ENCODE data around the gene POLR1H. TPM values are rescaled to one million over a fixed set of nuclear protein-coding genes. Genes with fewer than 3 reads are reported as not detected.

The POLR1H gene
- total RNA-seq, 2 donors from 2014 or later, result 15.5 to 17.0 TPM

DNA sequence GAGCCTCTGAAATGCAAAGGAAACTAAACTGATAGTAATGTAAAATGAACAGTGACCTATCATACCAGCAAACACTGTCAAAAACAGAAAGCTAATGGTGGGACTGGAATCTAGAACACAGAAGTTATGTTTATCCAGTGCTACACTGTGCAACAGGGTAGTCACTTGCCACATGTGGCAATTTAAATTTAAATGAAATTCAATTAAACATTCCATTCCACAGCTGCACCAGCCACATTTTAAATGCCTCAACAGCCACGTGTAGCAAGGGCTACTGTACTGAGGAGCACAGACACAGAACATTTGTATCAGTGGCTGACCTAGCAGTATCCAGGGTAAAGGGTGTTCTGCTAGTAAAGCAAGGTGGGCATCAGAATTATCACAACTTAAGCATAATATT is 5.6 kb upstream of the POLR1H start:
- DNase-seq (ENCODE audit: low spot score), result no peak

DNA sequence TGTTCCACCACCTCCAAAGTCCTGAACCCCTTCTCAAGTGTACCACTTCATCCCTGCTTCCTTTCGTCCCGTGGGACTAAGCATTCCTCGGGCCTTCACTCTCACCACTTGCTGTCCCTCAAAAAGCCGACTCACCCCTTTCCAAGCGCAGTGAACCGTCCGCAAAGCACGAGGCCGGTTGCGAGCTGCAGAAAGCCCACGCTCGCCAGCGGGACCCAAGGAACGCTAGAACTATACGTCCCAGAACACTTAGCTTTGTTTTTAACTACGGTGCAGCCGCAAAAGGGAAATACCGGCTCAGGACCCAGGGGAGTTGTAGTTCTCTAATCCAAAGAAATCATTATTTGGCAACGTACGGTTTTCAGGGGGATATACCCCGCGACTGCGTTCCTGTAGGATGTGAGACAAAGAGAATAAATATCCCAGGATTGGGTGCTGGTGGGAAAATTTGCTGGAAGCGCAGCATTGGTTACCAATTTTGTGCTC is 416 bp upstream of the POLR1H start:
- peak; percentile 82 for DNase-seq (ENCODE audit: low spot score)
- intact Hi-C loops (cut with DNase I), result no loop called here

More for the DNA sequence above, 5.6 kb upstream of the POLR1H start:
- intact Hi-C loops (cut with DNase I), result no loop called here

DNA sequence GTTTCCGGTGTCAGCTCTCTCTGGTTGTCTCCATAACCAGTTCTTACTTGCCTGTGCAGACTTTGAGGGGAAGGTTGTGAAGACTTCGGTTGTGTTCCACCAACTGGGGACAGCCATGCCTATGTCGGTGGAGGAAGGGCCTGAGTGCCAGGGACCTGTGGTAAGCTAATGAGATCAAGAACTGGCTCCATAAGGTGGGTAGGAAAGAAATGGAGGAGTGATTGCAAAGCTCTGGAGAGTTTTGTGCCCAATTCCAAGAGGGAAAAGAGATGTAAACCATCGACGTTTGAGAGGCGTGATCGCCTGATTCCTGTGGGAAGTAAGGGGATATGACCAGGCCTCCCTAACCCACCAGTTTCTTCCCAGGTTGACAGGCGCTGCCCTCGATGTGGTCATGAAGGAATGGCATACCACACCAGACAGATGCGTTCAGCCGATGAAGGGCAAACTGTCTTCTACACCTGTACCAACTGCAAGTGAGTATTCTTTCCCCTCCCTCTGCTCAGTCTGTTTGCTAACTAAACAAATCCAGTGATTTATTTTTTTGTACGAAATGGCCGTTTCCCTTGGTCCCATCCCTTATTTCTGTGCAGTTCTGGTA is 893 bp downstream of the POLR1H start:
- intact Hi-C loops (cut with DNase I), result no loop called here
- DNase-seq (ENCODE audit: low spot score), result no peak

DNA sequence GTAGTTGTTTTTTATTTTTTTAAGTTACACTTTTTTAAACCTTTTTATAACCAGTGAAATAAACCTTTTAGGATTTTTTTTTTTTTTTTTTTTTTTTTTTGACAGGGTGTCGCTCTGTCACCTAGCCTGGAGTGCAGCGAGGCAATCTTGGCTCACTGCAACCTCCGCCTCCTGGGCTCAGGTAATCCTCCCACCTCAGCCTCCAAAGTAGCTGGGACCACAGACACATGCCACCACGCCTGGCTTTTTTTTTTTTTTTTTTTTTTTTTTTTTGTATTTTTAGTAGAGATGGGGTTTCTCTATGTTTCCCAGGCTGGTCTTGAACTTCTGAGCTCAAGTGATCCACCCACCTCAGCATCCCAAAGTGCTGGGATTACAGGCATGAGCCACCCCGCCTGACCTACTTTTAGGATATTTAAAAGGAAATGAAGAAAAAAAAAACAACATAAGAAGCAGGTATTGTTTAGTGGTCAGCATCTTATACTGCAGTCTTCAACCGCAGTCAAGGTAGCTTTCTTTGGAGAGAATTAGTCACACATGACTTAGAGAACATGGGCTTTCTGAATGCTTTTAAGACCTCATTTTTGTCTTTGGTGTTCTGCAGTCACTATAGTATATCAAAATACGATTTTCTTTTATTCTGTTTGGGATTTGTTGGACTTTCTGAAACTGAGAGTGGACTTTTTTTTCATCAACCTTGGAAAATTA is 1.6 kb downstream of the POLR1H start:
- intact Hi-C loops (cut with DNase I), result no loop called here
- DNase-seq (ENCODE audit: low spot score), result no peak

DNA sequence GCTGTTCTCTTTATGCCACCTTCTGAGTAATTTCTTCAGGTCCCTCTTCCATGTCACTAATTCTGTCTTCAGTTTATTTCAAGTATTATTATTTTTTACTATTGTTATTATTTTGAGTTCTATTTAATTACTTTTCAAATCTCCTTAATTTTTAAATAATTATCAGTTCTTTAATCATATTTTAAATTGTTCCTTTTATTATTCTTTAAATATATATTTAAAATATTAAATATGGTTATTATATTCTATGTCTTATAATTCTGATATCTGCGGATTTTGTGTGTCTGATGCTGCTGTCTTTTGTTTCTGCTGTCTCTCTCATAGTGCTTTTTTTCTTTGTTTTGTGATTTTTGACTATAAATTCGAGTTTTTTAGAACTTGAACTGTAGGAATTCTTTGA is 2.2 kb downstream of the POLR1H start:
- intact Hi-C loops (cut with DNase I), result no loop called here
- DNase-seq (ENCODE audit: low spot score), result no peak

DNA sequence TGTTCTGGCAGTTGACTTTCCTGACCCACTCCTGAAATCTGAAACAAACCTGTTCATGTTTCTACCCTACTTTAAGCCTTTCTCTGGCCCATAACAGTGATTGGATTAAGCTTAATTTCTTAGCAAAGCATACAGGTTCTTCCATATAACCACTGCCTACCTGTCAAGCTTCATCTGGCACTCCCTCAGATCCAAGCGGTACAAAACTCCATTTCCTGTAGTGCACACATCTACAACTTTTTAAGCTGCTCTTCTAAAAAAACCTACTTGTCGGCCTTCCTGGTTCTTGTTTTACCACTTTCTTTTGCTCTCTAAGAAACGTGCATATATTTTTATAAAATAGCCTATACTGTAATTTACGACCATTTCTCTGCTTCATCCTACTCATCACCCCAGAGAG is 5.0 kb downstream of the POLR1H start:
- intact Hi-C loops (cut with DNase I), result no loop called here
- DNase-seq (ENCODE audit: low spot score), result no peak

DNA sequence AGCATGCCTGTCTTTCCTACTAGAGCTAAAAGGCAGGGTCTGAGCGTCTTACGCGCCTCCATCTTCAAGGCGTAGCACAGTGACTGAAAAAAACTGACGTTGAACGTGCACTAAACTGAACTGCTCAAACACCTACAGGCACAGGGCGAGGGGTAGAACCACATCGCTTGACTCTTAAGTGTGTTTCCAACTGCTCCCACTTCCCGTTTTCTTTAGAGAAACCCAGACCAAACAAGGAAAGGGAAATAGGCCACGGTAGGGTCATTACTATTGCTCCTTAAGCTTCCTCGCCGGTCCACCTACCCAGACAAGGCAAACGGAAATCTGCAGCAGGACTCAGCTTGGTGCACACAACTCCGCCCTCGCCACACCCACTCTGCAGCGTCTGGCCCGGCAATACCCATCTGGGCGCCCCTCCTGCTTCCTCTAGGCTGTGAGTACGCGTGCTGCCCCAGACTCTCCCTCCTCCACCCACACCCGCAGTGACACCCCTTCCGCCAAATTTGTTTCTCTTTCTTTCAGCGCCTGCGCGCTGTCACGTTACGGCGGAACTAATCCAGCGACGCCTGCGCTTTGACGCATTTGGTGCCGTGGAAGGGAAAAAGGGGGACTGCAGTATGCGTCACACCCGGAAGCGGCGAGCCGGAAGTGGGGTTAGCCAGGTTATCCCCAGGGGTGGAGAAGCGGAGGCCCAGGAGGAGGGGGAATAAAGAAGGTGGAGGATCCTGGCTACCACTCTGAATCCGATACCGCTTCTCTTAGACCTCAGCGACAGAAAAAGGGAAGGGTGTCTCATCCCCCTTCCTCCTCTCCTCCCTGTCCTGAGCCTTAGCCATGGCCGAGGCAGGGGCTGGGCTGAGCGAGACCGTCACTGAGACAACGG is 5.8 kb downstream of the POLR1H start, which contains the start of gene PPP1R11:
PPP1R11 (plus strand) TSS at position 622 of the 883 bp plus-strand sequence; CDS start at position 835, 213 bp downstream.
- intact Hi-C loops (cut with DNase I), result no loop called here
- peak; percentile 99 for DNase-seq (ENCODE audit: low spot score)

DNA sequence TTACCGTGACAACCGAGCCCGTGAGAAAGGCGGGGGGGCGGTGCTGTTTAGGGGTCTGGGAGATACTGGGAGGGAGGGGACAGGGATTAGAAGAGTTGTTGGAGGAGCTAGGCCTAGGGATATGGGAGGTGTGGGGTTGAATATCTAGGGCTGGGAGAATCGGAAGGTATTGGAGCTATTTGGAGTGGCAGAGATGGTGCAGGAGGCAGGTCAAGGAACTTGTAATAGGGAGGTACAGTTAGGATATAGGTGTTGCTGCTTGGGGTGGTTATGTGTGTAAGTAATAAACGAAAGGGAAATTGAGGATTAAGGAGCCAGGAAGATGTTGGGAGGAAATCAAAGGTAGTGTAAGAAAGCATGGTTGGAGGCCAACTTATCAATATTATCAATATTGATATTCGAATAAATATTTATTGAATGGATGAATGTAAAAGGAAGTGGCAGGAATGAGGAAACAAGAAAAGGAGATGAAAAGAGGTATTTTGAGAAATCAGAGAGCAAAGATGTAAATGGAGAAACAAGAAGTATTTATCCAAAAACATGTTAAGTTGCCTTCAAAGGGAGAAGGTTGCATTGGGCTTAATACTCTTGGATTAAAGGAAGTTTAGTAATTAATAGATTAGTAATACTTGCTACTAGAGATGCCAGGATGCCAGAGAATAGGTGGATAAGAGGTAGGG is 6.5 kb downstream of the POLR1H start:
- DNase-seq (ENCODE audit: low spot score), result no peak
- intact Hi-C loops (cut with DNase I), result no loop called here

DNA sequence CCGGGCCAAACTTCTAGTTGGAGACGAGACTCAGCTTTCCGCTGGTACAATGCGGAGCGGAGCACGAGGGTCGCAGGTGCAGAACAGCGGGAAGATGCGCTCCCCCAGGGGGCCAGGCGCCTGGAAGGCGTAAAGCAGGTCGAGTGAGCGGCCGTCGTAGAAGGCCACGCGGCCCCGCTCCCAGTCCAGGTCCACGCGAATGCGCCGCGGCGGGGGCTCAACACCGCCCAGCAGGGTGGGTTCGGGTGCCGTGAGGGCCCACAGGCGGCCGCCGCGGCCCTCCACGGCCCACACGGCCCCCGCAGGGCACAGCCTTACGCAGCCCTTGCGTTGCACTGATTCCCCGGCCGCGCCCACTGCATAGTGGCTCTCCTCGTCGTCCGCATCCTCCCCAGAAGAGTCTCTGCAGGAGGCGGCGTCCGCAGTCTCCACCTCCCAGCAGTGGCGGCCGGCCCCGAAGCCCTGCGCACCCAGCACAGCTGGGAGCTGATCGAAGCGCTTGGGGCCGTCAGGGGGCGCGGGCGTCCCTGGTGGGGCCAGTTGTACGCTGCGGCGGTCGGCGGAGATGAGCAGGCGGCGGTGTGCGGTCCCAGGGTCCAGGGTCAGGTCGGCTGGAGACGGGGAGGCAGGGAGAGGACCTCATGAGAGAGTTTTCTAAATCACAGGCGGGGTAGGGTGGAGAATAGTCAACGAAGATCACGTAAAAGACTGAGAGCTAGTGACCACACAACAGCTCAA is 10.2 kb downstream of the POLR1H start:
- intact Hi-C loops (cut with DNase I), result no loop called here

DNA sequence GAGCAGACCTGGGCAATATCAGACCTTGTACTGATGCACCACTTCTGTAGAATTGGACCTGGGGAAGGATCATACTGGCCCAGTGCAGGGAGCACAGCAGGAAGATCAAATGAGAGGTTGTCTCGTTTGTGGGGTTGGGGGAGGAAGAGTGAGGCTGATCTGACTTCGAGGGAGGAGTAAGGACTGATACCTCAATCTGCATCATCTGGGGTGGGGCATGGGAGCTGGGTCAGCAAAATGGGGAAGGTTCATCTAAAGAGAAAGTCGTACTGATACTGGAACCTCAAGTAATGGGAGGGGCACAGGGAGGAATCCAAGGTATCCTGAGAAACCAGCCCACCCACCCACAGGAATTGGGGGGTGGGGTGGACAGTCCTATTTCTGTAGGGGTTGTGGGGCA is 10.8 kb downstream of the POLR1H start:
- intact Hi-C loops (cut with DNase I), result no loop called here

More for the DNA sequence above, 10.2 kb downstream of the POLR1H start:
- DNase-seq (ENCODE audit: low spot score), result no peak

DNA sequence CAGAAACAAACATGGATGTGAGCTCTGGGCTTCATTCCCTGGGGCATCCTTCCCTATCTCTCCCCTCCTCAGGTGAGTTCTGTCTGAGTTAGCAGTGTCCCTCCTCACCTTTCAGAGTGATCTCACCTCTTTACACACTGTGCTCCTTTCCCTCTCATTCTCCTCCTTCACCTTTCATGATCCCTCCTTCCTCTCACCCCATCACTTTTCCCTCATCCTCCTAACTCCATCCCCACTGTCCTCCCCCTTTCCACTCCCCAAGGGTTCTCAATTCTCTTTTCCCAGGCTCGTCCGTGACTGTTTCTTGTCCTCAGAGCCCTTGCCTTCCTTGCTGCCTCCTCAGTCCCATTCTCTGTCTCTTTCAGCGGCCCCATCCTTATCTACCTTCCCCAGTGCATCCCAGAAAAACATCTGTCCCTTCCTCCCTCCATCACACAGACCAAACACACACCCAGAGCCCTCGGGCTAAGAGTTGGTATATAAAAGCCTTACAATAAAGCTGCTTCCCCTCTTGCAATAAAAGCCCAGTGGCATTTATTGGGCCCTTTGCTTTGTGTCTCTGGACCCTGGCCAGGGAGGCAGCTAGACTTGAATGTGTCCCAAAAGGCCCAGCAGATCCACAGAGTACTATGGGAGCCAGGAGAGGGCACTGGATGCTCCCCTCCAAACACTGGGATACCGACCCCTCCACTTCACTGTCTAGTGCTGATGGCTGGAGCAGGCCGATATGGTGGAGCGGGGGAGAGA is 12.6 kb downstream of the POLR1H start:
- intact Hi-C loops (cut with DNase I), result no loop called here
- no peak for DNase-seq (ENCODE audit: low spot score)

More for the DNA sequence above, 10.8 kb downstream of the POLR1H start:
- no peak for DNase-seq (ENCODE audit: low spot score)

DNA sequence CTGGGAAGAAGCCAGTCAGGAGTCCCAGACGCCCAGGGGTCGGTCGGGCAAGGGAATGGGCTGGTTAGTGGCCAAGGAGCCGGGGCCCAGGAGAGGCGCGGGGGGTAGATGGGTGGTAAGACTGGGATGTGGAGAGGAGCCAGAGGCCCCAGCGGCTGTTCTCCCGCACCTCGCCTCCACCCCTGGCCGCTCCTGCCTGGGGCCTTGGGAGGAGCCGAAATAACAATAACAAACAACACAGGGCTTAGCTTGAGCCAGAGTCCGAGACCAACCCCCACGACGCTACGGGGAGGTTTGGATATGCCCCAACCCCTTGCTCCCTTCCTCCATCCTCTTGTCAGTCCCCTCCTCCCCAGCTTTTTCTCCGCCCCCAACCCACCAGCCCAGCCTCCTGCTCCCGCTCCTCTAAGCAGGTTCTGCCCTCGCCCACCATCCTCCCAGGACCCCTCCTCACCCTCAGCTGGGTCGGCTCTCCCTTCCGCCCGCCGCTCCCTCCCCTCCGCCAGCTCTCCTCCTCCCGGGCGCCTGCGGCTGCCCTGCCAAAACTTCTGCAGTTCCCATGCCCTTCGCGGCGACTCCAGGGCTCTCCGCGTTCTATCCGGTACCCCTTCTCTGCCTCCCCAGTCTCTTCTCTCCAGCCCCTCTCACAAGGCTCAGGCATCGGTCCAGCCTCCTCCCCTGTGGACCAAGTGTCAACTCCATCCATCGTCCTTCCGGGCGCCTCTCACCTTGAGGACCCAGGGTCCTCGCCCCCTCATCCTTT is 13.4 kb downstream of the POLR1H start:
- intact Hi-C loops (cut with DNase I), result no loop called here
- no peak for DNase-seq (ENCODE audit: low spot score)

DNA sequence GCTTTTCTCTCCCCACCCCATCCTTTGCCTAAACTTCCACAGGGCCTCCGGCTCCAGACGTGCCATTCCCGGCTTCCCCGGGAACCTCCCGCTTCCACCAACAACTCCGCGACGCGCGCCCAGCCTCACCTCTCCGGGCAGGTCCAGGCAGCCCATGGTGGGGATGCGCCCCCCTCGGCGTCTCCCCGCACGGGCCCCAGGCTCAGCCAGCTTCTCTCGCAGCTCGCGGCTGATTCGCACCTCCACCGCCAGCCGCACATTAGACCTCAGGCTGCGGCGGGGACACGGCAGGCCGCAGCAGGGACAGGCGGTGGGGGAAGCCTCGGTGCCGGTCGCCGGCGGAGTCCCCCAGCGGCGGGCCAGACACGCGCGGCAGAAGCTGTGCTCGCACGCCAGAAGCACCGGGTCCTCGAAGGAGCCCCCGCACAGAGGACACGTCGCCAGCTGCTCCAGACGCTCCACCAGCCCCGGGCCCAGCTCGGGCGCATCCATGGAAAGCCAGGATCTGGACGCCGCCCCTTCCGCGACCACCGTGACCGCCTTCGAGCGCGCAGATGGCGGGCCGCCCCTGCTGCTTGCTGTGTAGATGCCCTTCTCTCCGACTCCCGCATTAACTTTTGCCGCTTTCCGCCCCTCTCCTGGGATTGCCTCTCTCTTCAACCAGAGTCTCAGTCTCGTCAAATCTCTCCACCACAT is 14.2 kb downstream of the POLR1H start, which contains the start of gene RNF39:
RNF39 (minus strand) TSS at position 676 of the 696 bp plus-strand sequence; CDS start at position 492, 184 bp downstream.
- intact Hi-C loops (cut with DNase I), result no loop called here
- DNase-seq (ENCODE audit: low spot score), result no peak

DNA sequence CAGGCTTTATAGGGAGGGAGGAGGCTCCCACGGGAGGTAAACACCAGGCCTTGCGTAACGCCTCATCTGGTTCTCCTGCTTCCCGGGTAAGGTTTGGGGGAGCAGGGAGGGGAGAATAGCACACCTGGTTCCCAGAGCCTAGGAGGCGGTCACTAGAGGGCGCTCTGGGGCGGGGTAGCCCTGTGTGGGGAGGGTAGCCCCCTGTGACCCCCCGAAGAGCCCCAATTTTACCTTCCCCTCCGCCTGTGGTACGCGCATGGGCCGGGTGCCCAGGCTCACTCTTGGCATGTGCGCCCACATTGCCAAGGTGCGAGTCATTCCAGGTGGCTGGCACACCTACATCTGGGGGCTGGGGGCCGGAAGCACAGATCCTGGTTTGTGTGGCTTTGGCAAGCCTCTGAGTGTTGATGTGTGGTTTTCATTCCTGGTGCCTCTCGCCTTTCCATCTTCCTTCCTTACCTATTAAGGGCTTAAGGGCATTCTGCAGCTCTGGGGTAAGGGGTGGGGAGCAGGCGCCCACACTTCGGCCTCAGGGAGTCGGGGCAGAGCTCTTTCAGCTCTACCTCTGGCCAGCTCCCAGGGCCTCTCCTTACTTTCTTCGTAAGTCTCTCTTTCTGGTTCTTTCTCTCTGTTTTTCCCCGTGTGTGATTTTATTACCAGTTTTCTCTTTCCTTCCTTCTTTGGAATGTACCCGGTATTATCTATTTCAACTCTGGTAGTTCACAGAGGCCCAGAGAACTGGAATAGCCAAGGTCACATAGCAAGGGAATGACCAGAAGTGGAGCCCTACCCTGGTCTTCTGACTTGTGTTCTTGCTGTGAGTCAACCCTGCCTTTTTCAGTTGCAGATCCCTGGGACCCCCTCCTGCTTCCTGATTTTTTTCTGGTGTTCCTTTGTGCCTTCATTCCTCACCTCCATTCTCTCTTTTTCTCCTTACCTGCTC is 15.0 kb downstream of the POLR1H start:
- intact Hi-C loops (cut with DNase I), result no loop called here
- DNase-seq (ENCODE audit: low spot score), result no peak

DNA sequence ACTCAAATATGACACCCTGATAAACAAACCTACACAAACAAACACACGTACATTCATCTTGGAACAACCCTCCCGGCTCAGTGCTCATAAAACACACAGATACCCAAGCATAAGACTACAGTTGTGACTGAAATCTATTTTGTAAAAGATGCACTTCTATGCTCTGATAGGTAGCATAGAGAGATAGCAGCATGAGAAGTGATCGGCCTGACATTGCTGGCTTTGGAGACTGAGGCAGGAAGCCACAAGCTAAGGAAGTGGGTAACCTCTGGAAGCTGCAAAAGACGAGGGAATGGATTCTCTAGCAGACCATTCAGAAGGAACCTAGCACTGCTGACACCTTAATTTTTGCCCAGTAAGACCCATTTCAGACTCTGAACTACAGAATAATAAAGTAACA is 16.2 kb downstream of the POLR1H start:
- DNase-seq (ENCODE audit: low spot score), result no peak
- intact Hi-C loops (cut with DNase I), result no loop called here

DNA sequence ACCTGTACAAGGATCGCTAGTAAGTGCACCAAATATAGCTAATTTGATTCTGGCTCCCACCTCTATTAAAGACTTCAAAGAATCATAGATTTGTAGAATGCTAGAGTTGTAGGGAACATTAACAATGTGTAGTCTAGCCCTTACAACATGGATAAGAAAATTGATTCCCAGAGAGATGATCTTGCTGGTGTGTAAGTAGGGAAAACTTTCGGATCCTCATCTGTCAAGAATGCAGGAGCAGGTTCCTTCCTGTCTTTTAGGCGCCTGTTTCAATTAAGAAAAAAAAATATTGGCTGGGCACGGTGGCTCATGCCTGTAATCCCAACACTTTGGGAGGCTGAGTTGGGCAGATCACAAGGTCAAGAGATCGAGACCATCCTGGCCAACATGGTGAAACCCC is 26.8 kb downstream of the POLR1H start:
- intact Hi-C loops (cut with DNase I), result no loop called here
- DNase-seq (ENCODE audit: low spot score), result no peak
